Fibroblast of gingiva (primary cell): Measurements from ENCODE around the gene PPFIA2.

Source experiments
- DNase-seq: peaks from one replicate; pipeline ENCODE4 v3.0.0-alpha.2; 2011; ENCODE audit warnings: low read depth

The PPFIA2 gene

DNA sequence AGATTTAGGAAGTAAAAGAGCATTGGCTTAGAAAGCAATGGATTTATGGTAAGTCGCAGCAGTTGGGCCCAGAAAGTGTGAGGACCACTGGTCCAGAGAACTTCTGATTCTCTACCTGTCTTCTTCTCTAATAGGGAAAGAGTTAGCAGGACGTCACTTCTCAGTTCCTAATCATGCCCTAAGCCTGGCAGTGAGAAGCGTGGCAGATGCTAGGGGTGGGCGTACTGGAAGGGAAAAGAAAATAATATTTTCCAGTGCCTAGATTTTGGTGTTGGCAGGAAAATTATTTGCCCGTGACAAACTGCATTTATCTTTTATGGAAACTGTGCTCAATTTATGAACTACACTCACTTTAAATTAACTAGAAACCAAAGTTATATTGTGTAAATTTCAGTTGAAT is 212.3 kb downstream of the PPFIA2 start:
- DNase-seq, result no peak

DNA sequence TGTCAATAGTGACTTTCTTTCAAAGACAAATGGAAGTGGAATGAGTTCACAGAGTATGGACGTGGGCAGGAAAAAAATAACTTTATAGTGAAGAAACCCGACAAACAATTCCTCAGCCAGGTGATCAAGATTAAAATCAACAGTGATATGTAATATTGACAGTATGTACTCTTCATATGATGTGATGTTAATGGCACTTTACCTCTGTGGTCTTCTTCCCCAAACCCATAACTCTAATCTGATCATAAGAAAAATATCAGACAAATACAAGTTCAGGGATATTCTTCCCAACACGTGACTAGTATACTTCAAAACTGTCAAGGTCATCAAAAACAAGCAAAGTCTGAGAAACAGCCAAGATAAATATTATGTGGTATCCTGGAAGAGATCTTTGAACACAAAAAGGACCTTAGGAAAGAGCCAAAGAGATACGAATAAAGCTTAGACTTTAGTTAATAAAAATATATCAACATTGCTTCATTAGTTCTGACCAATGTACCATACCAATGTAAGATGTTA is 215.5 kb downstream of the PPFIA2 start:
- no peak for DNase-seq

DNA sequence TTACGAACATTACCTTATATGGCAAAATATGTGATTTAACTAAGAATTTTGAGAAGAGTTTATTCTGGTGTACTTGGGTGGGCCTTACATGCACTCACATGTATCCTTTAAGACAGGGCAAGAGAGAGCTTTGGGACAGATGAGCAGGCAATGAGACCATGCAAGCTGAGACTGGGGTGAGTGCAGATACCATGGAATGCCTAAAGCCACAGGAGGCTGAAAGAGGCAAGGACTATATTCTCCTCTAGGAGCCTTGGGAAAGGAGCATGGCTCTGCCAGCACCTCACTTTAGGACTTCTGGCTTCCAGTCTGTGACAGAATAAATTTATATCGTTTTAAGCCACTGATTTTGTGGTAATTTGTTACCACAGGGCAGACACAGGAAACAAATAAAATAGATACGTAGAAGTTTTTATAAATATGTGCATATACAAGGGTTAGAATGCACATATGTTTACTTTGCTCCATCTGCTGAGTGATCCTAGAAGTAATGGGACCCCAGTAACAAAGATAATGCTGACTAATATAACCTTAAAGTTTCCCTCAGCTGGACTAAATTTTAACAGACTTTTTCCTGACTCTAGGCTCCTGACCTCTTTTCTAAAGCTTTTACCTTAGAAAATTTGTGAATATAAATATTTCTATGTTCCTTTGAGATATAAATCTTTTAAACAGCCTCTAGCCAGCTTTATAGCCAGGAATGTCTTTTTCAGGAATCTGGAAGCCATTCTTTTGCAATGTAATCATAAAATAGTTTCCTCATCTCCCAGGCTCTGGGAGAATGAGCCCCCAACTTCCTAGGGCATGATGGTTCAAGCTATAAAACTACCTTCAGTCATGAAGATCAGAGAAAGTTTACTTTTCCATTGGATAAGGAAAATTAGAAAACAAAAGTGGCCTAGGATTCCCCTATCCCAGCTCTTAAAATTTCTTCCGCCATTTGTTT is 216.8 kb downstream of the PPFIA2 start:
- DNase-seq, result no peak

DNA sequence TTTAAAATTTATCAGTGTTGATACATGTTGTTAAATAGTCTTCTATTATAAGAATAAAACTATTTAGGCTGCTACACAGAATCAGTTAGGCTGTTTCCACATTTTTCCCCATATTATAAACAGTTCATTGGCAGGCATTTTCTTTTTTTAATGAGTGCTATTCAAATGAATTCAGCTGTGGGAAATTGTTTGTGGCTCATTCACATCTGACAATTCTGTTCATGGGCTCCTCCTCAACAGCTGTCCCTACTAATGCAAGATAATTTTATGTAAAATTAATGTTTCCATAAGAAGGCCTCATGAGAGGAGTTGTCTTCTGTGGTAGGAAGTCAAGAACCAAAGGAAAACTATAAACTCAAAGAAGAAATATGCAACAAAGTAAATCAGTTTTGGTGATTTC is 218.0 kb downstream of the PPFIA2 start:
- DNase-seq, result no peak

DNA sequence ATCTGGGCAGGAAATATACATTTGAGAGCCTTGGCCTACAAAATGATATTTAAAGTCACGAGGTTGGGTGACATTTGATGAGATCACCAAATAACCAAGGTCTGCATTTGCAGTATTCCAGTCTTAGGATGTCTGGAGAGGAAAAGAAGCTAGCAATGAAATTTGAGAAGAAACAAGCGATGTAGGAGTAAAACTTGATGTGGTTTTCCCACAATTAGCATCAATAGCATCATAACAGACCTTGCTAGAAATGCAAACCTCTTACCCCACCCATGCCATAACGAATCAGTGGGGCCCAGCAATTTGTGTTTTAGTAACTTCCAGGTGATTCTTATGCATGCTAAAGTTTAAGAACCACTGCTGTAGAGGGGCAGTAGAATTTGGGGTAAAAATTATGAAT is 219.9 kb downstream of the PPFIA2 start:
- DNase-seq, result no peak

DNA sequence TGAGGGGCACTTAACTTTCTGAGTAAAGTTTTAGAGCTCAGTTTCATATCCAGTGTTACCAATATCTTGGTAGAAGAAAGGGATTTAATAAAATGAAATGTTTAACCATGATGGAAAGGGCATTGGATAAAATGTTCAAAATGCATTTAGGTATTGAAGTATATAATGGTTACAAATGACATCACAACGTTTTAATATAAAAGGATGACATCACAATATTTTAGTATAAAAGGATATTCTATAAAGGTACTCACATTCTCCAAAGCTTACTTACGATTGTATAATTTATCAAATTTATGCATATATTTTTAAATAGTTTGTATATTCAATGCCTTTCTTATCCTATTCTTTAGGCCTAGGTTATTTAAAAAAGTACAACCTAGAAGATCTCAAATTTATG is 226.1 kb downstream of the PPFIA2 start:
- no peak for DNase-seq

DNA sequence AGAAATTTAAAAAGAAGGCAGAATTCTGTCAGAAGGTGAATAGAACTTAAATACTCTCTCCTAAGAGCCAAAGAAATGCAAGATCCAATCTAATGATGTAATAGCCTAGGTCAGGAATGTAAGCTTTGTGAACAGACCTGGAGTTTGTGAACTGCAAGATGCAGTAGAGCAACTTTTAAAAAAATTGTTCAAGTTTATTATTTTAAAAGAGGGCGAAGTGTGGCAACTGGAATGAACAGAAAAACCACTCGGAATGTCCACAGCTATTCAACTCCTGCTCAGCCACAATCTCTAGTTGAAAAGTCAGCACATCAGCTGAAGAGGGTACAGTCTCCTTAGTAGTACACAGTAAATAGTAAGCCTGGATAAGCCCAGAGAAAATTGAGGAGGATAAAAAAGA is 228.8 kb downstream of the PPFIA2 start:
- no peak for DNase-seq

DNA sequence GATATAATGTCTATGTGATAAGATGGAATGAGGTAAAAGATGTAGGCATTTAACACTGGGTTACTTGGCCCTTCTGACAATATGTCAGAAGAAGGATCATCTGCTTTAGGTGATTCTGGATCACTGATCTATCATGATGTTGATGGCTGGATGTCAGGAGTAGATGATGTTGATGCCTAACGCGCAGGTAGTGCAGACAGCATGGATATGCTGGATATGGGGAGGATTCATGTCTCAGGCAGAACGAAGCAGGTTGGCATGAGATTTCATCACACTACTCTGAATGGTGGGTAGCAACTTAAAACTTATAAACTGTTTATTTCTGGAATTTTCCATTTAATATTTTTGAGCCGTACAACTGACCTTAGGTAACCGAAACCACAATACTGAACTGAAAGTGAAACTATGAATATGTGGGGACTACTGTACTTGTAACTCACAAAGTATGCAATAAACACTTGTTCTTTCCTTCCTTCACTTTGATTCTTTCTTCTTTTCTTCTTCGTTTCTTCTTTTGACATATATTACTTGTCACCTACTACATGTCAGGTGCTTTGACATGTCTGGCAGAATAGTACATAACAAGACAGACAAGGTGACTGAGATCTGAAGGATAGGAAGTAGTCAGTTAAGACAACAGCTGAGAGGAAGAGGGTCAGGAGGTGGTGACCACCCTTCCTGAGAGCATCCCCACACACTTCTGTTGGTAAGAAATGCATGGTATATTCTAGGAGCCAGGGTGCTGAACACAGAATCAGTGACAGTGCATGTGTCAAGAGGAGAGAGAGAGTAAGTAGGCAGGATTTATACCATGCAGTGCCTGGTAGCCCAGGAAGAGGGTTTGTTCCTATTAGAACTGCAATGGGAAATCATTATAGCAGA is 238.8 kb downstream of the PPFIA2 start:
- no peak for DNase-seq

DNA sequence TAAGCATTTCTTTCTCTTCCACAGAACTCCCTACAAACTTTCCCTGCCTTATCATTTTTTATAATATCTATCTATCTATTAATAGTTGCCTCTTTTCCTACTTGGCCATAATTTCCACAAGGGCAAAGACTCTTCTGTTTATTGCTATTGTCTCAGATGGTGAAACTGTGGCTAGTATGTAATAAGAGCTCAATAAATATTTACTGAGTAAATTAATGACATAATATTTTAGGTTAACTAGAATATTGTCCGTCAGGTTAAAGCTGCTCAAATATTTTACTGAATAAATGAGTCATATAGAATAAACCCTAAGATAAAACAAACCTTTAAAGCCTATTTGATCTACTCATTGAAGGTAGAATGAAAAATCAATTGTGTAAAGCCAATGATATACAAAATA is 240.5 kb downstream of the PPFIA2 start:
- DNase-seq, result no peak

DNA sequence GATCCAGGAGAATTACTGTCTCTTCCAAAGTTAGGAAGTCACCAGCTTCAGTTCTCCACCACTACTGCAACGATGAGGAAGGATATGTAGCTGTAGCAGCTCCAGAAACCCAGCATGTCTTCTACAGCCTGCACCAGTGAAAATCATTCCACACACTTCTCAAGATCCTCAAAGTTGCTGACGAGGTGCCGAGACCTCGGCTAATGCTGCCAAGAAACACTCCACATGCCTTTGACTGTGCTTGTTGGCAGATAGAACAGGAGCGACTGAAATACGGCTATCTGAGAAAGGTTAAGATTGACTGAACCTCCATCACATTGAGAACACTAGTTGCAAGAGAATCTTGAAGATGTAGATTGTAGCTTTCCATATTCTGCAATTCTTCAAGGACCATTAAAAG is 241.9 kb downstream of the PPFIA2 start:
- no peak for DNase-seq

DNA sequence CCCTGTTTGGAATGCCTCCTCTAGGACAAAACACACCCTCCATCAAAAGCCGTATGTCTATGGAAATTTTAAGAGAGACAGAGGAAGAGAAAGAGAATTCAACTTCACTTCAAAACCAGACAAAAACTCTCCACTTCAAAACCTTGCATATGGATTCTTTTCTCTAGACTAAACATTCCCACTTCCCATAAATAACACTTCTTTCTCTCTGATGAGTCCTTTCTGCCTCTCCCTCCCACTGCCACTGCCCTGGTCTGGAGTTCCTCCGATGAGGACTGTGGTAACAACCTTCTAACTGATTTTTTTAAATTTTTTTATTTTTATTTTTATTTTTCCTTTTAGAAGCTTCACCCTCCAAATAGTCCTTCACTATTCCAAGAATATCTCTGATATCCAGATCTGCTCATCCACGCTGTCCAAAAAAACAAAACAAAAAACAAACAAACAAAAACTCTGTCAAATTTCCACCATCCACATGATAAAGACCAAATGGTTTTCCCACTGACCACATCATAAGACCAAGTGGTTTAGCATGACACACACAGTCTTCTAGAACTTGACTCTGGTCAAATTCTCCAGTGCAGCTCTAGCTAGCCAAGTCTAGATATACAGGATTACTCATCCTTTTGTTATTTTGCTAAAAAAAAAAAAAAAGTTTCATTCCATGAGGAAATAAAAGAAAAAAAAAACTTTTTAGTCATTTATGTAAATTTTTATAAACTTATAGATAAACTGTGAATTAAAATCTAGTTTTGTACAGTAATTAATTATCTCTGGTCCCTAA is 256.0 kb downstream of the PPFIA2 start:
- DNase-seq, result peak; percentile 79

DNA sequence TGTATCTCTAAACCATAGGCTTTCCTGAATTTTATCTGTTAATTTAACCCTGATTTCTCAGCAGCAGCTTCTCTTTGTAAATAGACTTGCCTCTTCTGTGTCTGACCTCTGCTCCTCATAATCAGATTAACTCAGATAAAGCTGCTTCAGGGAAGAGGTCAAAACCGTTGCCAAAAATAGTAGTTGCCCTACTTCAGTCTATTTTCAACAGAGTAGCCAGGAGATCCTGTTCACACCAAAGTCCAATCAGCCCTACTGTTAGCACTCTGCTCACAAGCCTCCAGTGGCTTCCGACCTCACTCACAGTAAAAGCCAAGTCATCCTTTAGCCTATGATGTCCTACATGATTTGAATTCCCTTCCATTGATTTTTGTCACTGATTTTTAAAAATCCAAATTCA is 258.4 kb downstream of the PPFIA2 start:
- DNase-seq, result no peak

DNA sequence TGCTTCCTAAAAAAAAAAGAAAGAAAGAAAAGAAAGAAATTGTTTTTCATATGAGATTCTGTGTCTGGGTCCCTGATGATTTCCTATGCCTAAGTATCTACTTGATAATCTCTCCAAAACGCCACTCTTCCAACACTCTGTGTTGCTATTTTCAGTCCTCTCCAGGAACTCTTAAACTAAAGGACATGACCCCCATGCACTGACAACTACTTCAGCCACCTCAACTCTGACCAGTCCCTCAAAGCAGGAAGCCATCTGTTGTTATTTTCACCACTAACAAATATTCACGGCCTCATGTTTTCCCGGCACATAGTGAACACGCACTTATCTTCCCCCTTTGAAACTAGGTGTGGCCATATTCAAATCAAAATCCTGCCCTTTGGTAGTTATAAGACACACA is 259.3 kb downstream of the PPFIA2 start:
- no peak for DNase-seq

DNA sequence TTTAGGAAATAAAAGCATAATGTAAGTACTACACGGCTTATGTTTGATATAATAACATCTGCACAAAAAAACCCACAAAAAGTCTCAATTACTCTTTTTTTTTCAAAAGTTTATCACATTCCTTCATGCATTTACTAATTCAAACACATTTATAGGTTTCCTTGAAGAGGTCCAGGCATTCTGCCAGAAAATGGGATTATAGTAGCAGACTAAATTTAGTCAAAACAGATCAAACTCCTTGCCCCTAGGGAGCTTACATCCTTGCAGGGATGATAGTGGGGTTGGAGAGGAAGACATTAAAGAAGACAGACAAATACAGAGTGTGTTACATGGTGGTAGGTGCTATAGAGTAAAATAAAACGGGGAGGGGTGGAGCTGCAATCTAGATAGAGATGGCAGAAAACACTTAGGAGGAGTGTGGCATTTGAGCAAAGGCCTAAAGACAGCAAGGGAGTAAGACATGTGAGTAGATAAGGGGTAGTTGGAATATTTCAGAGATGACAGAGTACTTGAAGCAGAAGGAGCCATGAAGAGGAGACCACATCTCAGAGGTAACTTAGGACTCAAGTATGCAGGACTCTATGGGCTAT is 266.9 kb downstream of the PPFIA2 start:
- DNase-seq, result no peak

DNA sequence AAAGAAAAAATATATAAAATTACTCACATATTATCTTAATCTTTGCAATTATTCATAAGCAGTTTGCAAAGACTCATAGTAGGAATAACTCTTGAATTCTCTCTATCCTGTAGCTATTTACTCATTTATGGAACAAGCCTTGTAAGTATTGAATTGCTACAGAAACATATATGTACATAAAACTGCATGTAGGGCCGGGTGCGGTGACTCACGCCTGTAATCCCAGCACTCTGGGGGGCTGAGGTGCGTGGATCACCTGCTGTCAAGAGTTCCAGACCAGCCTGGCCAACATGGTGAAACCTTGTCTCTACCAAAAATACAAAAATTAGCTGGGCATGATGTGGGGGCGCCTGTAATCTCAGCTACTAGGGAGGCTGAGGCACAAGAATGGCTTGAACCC is 286.2 kb downstream of the PPFIA2 start:
- no peak for DNase-seq

DNA sequence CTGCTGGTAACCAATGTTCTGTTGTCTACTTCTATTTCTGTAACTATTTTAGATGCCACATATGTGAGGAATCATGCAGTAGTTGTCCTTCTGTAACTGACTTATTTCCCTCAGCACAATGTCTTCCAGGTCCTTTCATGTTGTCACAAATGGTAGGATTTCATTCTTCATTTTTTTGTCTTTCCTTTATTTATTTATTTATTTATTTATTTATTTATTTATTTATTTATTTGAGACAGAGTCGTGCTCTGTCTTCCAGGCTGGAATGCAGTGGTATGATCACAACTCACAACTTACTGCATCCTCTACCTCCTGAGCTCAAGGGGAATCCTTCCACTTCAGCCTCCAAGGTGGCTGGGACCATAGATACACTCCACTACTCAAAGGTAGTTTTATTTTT is 288.2 kb downstream of the PPFIA2 start:
- no peak for DNase-seq

DNA sequence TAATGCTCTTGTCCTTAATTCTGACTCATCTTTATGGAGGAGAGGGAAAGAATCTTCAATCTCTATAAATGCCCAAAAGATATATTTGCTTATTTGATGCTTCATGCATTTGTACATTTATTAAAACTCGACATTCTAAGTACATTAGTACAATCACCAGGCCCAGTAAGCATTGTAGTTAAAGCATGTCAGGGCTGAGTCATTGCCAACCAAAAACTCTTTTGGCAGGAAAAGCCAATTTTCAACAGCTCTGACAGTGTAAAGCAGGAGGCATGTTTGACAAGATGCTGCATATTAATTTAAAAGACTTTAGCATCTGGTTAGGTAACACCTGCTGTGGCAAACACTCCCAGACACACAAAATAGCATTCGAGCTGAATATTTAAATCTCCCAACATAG is 290.9 kb downstream of the PPFIA2 start:
- peak; percentile 46 for DNase-seq

DNA sequence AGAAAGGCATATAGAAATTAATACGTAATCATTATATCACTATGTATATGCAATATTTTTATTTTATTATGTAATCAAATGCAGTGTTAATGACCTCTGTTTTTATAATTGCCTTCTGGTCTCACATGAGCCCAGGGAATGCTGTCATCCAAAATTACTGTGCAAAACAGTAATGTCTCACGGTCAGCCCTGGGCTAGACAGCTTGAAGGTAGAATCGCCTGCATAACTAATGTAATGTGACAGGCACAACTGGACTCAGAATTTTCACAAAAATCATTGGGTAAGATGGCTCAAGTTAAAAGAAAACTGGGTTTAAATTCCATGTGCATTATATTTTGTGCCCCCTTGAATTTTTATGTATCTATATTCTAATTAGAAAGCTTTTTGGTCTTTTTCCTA is 293.3 kb downstream of the PPFIA2 start:
- DNase-seq, result no peak

DNA sequence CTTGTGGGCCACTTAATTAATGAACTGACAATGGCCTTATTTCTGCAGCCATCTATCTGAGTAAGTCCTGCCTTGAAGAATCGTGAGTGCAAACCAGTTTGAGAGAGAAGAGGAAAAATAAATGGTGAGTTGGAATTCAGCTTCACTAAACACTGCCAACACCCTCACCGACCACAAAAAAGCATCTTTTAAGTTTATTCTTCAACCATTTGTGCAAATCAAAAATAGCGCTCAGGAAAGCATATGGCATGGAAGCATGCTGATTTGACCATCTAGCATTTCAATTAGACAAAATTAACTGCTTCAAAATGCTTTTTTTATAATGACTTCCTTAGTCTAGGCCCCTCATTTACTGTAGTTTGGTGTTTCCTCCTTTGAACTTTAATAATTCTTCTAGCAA is 294.0 kb downstream of the PPFIA2 start:
- DNase-seq, result no peak

DNA sequence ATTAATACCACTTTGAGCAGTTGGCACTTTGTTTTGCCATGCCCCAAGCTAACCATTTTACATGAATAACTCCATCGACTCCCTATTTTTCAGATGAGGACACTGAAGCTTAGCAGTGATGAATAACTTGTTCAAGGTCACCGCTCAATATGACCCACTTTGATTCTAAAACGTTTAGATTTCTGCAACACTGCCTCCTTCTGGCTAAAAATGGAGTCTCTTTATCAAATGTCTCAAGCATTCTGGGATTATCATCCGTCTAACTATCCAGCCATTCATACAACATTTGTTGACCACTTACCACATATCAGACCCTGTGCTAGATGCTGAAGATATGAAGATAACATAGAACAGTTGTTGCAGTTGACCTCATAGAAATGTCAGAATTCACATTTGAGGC is 298.0 kb downstream of the PPFIA2 start:
- DNase-seq, result no peak

DNA sequence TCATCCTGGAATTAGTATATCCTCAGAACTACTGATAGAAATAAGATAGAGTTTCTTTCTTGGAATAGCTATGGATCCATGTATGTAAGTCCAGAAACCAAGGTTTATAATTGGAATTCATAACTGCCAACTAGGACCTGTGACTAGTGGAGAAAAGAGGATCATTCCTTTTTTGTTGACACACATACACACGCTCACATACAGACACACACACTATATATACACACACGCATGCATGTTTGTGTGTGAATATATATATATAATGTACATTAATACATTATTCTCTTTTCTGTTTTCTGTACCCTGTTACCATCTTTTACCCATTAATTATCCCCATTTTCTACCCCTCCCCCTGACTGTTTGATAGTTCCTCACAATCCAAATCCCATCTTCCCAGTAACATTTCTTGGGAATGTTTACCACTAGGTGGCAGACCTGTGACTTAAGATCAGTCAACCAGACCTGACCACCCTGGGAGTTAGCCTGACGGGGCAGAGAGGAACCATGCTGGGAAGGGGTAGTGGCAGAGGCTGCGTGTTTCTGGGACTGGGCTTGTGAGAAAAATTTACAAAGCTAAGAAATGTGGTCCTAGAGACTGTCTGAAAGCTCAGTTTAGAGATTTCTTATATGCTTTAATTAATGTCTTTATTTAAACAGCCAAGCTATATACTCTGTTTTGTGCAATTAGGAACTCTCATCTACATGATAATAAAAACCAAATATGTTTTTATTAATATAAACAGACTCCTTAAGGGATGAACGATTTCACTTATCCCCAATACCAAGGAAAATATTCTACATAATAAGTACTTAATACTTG is 308.0 kb downstream of the PPFIA2 start:
- DNase-seq, result peak; percentile 66
